GM10248 (cell line): ENCODE measurements around the gene PLCH1.

Experiments used
- CTCF ChIA-PET: fragments of 300-600 bp; sonication (Branson Sonifier 250); formaldehyde crosslinking; extraction: SDS; loops from one replicate; lab custom pipeline; 2021; ENCODE audit warnings: antibody characterized with exemption; lab: Yijun Ruan, JAX
- POLR2A ChIA-PET: fragments of 350-650 bp; sonication (Branson Sonifier 250); formaldehyde crosslinking; extraction: SDS; loops from one replicate; lab custom pipeline; 2020; ENCODE audit warnings: antibody characterized with exemption; lab: Yijun Ruan, JAX
- DNase-seq: peaks from one replicate; pipeline ENCODE4 v3.0.0; 2012; ENCODE audit errors: extremely low spot score
- CTCF ChIP-seq: IDR thresholded peaks from 2 replicates; pipeline ENCODE4 v1.5.1; 2012; ENCODE audit warnings: mild to moderate bottlenecking, low read depth; ENCODE audit errors: extremely low read depth, missing control alignments, control extremely low read depth

PLCH1 gene

GRCh38 chr3:155462672-155463071 is 282.2 kb downstream of the PLCH1 start:
- DNase-seq: no peak
- CTCF ChIA-PET: interaction anchor here (1.6 kb wide), 1 partner anchor 15 kb away, joined by 5 read pairs; no protein-coding TSS in a partner anchor
- POLR2A ChIA-PET: no interaction called here
- TF ChIP-seq CTCF: no peak

GRCh38 chr3:155457591-155457990 is 287.3 kb downstream of the PLCH1 start:
- ChIA-PET POLR2A (no interaction called here), CTCF (no interaction called here)
- TF ChIP-seq CTCF: no peak

GRCh38 chr3:155455765-155456164 is 289.1 kb downstream of the PLCH1 start:
- CTCF ChIA-PET: no interaction called here

More at GRCh38 chr3:155457591-155457990, 287.3 kb downstream of the PLCH1 start:
- DNase-seq: no peak

GRCh38 chr3:155453512-155453911 is 291.4 kb downstream of the PLCH1 start:
- CTCF ChIA-PET: no interaction called here
- no peak for DNase-seq
- TF ChIP-seq CTCF: no peak
- POLR2A ChIA-PET: no interaction called here

More at GRCh38 chr3:155455765-155456164, 289.1 kb downstream of the PLCH1 start:
- DNase-seq: no peak
- no peak for TF ChIP-seq CTCF
- POLR2A ChIA-PET: no interaction called here

- DNase-seq: no peak
- ChIA-PET POLR2A (no interaction called here), CTCF (no interaction called here)
- TF ChIP-seq CTCF: no peak
Measured at GRCh38 chr3:155449613-155450267, 295.1 kb downstream of the PLCH1 start.

- ChIA-PET CTCF (interaction anchor here (1.5 kb wide), 1 partner anchor 12 kb away, joined by 3 read pairs; no protein-coding TSS in a partner anchor), POLR2A (no interaction called here)
- TF ChIP-seq CTCF: no peak
- DNase-seq: no peak
Measured at GRCh38 chr3:155448531-155448930, 296.3 kb downstream of the PLCH1 start.
